D721Med (cell line): Measurements from ENCODE around the gene MPHOSPH9.

Experiments
- DNase-seq: peaks from one replicate; pipeline ENCODE4 v3.0.0; 2011; ENCODE audit warnings: low spot score; ENCODE audit not compliant: insufficient read length
- FAIRE-seq: peaks from 2 replicates; lab custom pipeline; 2011; peaks lifted over from hg19 to GRCh38; lab: Jason Lieb, UNC
- TF ChIP-seq, protein P1 (sequence below): IDR thresholded peaks from 2 replicates; pipeline ENCODE4 v1.5.1; 2012; ENCODE audit warnings: mild to moderate bottlenecking, control low read depth; ENCODE audit not compliant: insufficient read depth; ENCODE audit errors: missing control alignments

MPHOSPH9 gene

DNA sequence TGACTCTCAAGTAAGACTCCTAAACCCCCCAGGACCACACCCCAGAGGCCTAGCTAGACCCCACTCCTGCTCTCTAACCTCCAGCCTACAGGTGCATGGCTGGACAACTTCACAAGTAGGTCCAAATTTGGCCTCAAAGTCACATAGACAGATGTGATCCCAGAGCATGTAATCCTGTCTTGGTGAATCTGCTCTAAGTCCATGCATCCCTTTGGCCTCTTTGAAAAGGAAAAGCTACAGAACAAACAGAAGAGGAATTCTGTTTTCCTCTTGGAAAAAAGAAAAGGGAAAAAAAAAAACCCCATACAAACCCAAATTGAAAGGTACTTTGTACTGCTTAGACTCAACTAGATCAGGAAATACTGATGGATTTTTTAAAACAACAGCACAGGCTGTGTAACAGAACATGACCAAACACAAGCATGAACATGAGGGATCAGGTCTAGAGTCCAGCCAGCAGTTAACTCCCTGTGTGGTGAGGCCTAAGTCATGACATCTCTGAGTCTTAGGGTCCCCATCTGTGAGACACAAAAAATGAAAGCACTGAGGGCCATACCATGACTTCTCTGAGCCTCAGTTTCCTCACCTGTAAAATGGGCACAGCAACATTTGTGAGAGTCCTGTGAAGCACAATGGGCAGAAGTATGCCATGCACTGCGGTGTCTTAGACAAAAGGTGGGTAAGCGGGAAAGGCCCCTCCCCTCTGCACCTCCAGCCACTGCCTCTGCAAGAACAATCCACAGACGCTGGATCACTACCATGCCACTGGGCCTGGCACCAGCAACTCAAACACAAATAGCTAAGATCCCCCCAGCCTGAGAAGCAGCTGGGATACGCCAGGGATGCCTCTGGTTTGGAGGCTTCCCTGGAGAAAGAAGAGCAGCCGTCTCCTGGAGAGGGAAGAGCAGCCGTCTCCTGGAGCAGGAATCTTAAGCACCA lies 92.0 kb downstream of the MPHOSPH9 start:
- TF ChIP-seq, protein P1, sequence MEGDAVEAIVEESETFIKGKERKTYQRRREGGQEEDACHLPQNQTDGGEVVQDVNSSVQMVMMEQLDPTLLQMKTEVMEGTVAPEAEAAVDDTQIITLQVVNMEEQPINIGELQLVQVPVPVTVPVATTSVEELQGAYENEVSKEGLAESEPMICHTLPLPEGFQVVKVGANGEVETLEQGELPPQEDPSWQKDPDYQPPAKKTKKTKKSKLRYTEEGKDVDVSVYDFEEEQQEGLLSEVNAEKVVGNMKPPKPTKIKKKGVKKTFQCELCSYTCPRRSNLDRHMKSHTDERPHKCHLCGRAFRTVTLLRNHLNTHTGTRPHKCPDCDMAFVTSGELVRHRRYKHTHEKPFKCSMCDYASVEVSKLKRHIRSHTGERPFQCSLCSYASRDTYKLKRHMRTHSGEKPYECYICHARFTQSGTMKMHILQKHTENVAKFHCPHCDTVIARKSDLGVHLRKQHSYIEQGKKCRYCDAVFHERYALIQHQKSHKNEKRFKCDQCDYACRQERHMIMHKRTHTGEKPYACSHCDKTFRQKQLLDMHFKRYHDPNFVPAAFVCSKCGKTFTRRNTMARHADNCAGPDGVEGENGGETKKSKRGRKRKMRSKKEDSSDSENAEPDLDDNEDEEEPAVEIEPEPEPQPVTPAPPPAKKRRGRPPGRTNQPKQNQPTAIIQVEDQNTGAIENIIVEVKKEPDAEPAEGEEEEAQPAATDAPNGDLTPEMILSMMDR: no peak
- FAIRE-seq (no peak), DNase-seq (no peak)

DNA sequence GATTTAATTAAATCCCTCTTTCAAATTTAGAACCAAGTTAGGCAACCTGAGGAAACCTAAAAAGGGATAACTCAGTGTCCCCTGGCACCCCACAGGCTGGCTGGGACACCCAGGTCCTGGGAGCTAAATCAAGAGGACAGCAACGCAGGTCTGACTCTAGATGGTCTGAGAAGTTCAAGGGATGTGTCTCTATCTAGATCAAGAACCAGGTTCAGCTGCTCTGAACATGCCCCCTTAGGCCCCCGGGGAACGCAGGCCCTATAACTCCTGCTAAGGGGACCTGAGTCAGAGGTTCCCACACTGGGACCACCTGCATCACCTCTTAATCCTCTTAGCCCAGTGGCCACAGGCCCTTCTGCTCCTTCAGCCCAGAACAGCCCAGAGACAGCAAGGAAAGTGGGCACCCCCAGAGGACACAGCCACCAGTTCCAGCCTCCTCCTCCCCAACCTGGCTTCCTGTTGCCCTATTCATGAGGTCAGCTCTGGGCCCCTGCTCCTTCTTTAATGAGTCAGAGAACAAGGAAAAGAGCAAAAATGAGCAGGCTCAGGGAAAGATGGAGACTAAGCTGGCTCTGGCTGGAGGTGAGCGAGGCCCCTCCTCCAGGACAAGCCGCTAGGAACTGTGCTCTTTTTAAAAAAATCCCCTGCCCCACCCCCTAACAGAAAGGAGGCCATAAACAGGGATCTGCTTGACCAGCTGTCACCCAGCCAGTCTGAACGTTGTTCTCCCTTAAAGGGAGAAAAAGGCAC lies 92.8 kb downstream of the MPHOSPH9 start:
- no peak for DNase-seq
- TF ChIP-seq, protein P1: no peak
- no peak for FAIRE-seq

DNA sequence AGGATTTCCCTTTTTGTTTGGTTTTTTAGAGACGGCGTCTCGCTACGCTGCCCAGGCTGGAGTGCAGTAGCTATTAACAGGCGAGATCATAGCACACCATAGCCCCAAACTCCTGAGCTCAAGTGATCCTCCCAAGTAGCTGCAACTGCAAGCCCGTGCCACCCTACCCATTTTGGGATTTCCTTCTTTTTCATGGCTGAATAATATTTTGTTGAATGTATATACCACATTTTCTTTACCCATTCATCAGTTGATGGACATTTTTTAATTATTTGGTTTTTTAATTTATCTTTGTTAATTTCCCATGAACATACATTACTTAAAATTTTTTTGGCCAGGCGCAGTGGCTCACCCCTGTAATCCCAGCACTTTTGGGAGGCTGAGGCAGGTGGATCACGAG lies 97.3 kb downstream of the MPHOSPH9 start:
- FAIRE-seq: no peak
- TF ChIP-seq, protein P1: no peak

DNA sequence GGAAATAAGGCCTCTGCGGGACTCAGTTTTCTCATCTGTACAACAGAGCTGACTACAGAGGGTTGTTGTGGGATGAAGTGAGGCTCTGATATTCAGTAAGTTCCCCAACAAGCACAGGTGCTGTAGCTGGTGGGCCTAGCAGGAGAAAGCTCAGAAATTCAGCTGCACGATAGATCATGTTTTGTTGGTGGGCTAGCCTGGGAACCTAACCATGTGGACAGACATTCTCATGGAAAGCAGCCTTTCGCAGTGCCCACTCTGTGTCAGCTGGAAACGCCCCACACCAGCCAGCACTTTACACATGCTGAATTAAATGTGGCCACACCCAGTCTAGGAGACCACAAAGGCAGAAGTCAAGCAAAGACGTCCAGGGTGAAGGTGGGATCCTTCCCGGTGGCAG lies 98.1 kb downstream of the MPHOSPH9 start:
- FAIRE-seq (no peak), DNase-seq (no peak)
- TF ChIP-seq, protein P1: no peak

More for the DNA sequence above, 97.3 kb downstream of the MPHOSPH9 start:
- no peak for DNase-seq

DNA sequence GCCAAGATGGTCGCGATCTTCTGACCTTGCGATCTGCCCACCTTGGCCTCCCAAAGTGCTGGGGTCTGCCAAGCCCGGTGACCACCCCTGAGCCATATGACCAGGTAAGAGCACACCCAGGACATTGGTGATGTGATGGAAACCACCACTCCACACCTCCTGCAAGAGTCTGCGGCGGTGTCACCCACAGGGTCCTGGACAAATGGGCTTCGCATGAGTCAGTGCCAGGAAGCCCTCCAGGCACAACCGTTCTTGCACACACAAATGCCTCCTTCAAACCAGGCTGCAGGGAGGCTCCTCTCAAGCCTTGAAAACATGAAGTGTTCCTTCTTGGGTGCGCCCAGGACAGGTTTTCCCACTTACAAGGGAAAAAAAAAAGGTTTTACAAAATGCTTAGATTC lies 98.7 kb downstream of the MPHOSPH9 start:
- FAIRE-seq (no peak), DNase-seq (no peak)
- TF ChIP-seq, protein P1: no peak

DNA sequence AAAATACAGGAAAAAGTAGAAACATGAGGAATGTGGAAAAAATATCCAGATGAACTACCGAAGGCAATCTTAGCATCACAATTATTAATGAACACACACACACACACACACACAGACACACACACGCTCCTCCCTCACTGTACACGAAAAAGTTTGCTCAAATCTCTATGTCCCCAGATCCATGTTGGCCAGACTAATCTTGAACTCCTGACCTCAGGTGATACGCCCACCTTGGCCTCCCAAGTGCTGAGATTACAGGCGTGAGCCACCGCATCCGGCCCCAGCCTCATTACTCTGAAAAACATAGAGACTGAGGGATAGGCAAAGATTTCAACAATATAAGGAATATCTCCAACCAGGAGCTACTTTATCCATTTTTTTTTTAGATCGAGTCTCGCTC lies 99.2 kb downstream of the MPHOSPH9 start:
- DNase-seq (no peak), FAIRE-seq (no peak)
- TF ChIP-seq, protein P1: no peak
